HepG2 (cell line): ENCODE results near the gene LAMA5. TPM values are rescaled to one million over a fixed set of nuclear protein-coding genes. Genes with fewer than 3 reads are reported as not detected.

ENCODE experiments used
- BHLHE40 ChIP-seq: IDR thresholded peaks from 2 replicates; pipeline ENCODE4 v1.6.1; 2011; ENCODE audit warnings: low read length, improper control_type of control experiment
- CENPX ChIP-seq: sonication (generic); formaldehyde crosslinking; IDR thresholded peaks from 2 replicates; pipeline ENCODE4 v1.9.0; 2021; ENCODE audit warnings: mild to moderate bottlenecking, missing genetic modification reagents, moderate library complexity
- CHD2 ChIP-seq: IDR thresholded peaks from 2 replicates; pipeline ENCODE4 v1.6.1; 2011; ENCODE audit warnings: low read depth, low read length, improper control_type of control experiment
- DNMT1 ChIP-seq: sonication (generic); formaldehyde crosslinking; IDR thresholded peaks from 2 replicates; pipeline ENCODE4 v1.5.1; 2020; ENCODE audit warnings: mild to moderate bottlenecking, missing genetic modification reagents
- ETV6 ChIP-seq: sonication (generic); formaldehyde crosslinking; conservative IDR thresholded peaks from 2 replicates; pipeline ENCODE4 v1.4.0; 2020; ENCODE audit warnings: missing genetic modification reagents
- KLF16 ChIP-seq, 2 experiments: sonication (generic) in 1 of 2; formaldehyde crosslinking in 1 of 2; IDR thresholded peaks; 2 replicates each; pipeline versions ENCODE4 v1.6.1 to v1.8.0; 2016 to 2023; ENCODE audit warnings: missing genetic modification reagents in 2 of 2, missing compliant biosample characterization in 1 of 2
- MBNL3 ChIP-seq: fragments of 250-450 bp; sonication (Bioruptor Pico); conservative IDR thresholded peaks from 2 replicates; pipeline ENCODE4 v1.8.0; 2022; ENCODE audit warnings: mild to moderate bottlenecking, inconsistent platforms
- MYC ChIP-seq: sonication (generic); formaldehyde crosslinking; IDR thresholded peaks from 2 replicates; pipeline ENCODE4 v1.9.0; 2021; ENCODE audit warnings: missing genetic modification reagents, borderline replicate concordance
- SIN3A ChIP-seq: IDR thresholded peaks from 2 replicates; pipeline ENCODE4 v1.6.1; 2011; ENCODE audit warnings: low read depth, mild to moderate bottlenecking, control low read depth, low read length, borderline replicate concordance
- SMARCC2 ChIP-seq: fragments of 450-650 bp; IDR thresholded peaks from 2 replicates; pipeline ENCODE4 v1.6.1; 2017; ENCODE audit warnings: antibody characterized with exemption, mild to moderate bottlenecking
- TBL1XR1 ChIP-seq: fragments of 150-350 bp; IDR thresholded peaks from 2 replicates; pipeline ENCODE4 v1.6.1; 2014; ENCODE audit warnings: borderline replicate concordance, low read length; ENCODE audit not compliant: partially characterized antibody
- TRIM24 ChIP-seq: sonication (generic); formaldehyde crosslinking; IDR thresholded peaks from 2 replicates; pipeline ENCODE4 v1.8.0; 2022; ENCODE audit warnings: mild to moderate bottlenecking, missing genetic modification reagents
- ZFP90 ChIP-seq: sonication (generic); formaldehyde crosslinking; IDR thresholded peaks from 2 replicates; pipeline ENCODE4 v1.8.0; 2022; ENCODE audit warnings: missing genetic modification reagents, mild to moderate bottlenecking, inconsistent platforms, borderline replicate concordance
- ZFX ChIP-seq: sonication (generic); formaldehyde crosslinking; IDR thresholded peaks from 2 replicates; pipeline ENCODE4 v1.4.0; 2020; ENCODE audit warnings: mild to moderate bottlenecking, low read depth, missing genetic modification reagents, moderate library complexity
- ZFY ChIP-seq: sonication (generic); formaldehyde crosslinking; IDR thresholded peaks from 2 replicates; pipeline ENCODE4 v1.4.0; 2020; ENCODE audit warnings: missing genetic modification reagents
- ZNF326 ChIP-seq: sonication (generic); formaldehyde crosslinking; IDR thresholded peaks from 2 replicates; pipeline ENCODE4 v1.4.0; 2020; ENCODE audit warnings: missing genetic modification reagents, borderline replicate concordance
- ZNF468 ChIP-seq: sonication (generic); formaldehyde crosslinking; IDR thresholded peaks from 2 replicates; pipeline ENCODE4 v1.8.0; 2022; ENCODE audit warnings: mild to moderate bottlenecking, moderate library complexity, missing genetic modification reagents
- ZNF496 ChIP-seq: sonication (generic); formaldehyde crosslinking; IDR thresholded peaks from 2 replicates; pipeline ENCODE4 v1.8.1; 2023; ENCODE audit warnings: mild to moderate bottlenecking, moderate library complexity, missing genetic modification reagents; ENCODE audit not compliant: insufficient replicate concordance
- ZNF713 ChIP-seq: sonication (generic); formaldehyde crosslinking; IDR thresholded peaks from 2 replicates; pipeline ENCODE4 v1.4.0; 2020; ENCODE audit warnings: mild to moderate bottlenecking, missing genetic modification reagents
- ZNF761 ChIP-seq: sonication (generic); formaldehyde crosslinking; conservative IDR thresholded peaks from 2 replicates; pipeline ENCODE4 v1.4.0; 2020; ENCODE audit warnings: mild to moderate bottlenecking, missing genetic modification reagents
- ZNF773 ChIP-seq: sonication (generic); formaldehyde crosslinking; IDR thresholded peaks from 2 replicates; pipeline ENCODE4 v1.4.0; 2020; ENCODE audit warnings: missing genetic modification reagents, borderline replicate concordance
- ZNF839 ChIP-seq: sonication (generic); formaldehyde crosslinking; IDR thresholded peaks from 2 replicates; pipeline ENCODE4 v1.4.0; 2020; ENCODE audit warnings: missing genetic modification reagents, mild to moderate bottlenecking, borderline replicate concordance
- ZSCAN22 ChIP-seq: sonication (generic); formaldehyde crosslinking; IDR thresholded peaks from 2 replicates; pipeline ENCODE4 v1.4.0; 2020; ENCODE audit warnings: mild to moderate bottlenecking, missing genetic modification reagents
- ZSCAN30 ChIP-seq: sonication (generic); formaldehyde crosslinking; IDR thresholded peaks from 2 replicates; pipeline ENCODE4 v1.5.0; 2020; ENCODE audit warnings: mild to moderate bottlenecking, missing genetic modification reagents
- polyA plus RNA-seq, 8 experiments: library from polyadenylated mRNA; depleted of rRNA in 3 of 8; stranded (reverse) in 7 of 8; unstranded in 1 of 8; fragments of >200 nt; fragmentation: Illumina TruSeq in 4 of 8; extraction: Trizol in 4 of 8; gene quantifications; 2 replicates each; pipeline versions ENCODE4 v1.2.1 to v1.2.3, GENCODE V29; 2011 to 2016; ENCODE audit warnings: low read depth in 4 of 8, missing spikeins in 1 of 8, mixed read lengths in 1 of 8; ENCODE audit not compliant: insufficient read depth in 1 of 8
- total RNA-seq, 5 experiments: library from RNA; depleted of rRNA; stranded (reverse); fragments of >200 nt; fragmentation: Illumina TruSeq; extraction: Trizol; gene quantifications; 2 replicates each; pipeline ENCODE4 v1.2.3, GENCODE V29; 2016; ENCODE audit warnings: low read depth in 1 of 5
- TF ChIP-seq, protein P1 (sequence below): sonication (generic); formaldehyde crosslinking; IDR thresholded peaks from 2 replicates; pipeline ENCODE4 v1.5.0; 2020; ENCODE audit warnings: missing genetic modification reagents
- TF ChIP-seq, protein P2 (sequence below): sonication (generic); formaldehyde crosslinking; IDR thresholded peaks from 2 replicates; pipeline ENCODE4 v1.4.0; 2020; ENCODE audit warnings: missing genetic modification reagents, mild to moderate bottlenecking, borderline replicate concordance

LAMA5 gene
- total and polyA plus RNA-seq, 2 of the 13 experiments (the other 11 are each of a cell fraction or from before 2014, with no cell fraction given) = 21.0 to 44.7 TPM

- TF ChIP-seq, protein P1, sequence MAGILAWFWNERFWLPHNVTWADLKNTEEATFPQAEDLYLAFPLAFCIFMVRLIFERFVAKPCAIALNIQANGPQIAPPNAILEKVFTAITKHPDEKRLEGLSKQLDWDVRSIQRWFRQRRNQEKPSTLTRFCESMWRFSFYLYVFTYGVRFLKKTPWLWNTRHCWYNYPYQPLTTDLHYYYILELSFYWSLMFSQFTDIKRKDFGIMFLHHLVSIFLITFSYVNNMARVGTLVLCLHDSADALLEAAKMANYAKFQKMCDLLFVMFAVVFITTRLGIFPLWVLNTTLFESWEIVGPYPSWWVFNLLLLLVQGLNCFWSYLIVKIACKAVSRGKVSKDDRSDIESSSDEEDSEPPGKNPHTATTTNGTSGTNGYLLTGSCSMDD (CRISPR knock-in tag) = no peak
- TF ChIP-seq CHD2 (no peak), KLF16 (CRISPR knock-in tag; IDR thresholded peaks at IDR 0.05) (0 out of 4 replicates have a peak, but pooled peaks of 1 of the 2 experiments have one; percentile 28), ZFY (peak; percentile 65), ETV6 (CRISPR knock-in tag) (0 out of 2 replicates have a peak, but pooled peaks have one; percentile 38), SIN3A (no peak), ZSCAN30 (no peak), ZNF326 (CRISPR knock-in tag) (0 out of 2 replicates have a peak, but pooled peaks have one; percentile 72), MBNL3 (no peak), TRIM24 (no peak), ZNF839 (peak; percentile 28; the same call in 1 of the 2 replicates), BHLHE40 (peak; percentile 59), ZNF773 (CRISPR knock-in tag) (no peak), SMARCC2 (no peak), DNMT1 (CRISPR knock-in tag) (0 out of 2 replicates have a peak, but pooled peaks have one; percentile 3), ZFX (peak; percentile 63), ZNF468 (no peak), ZNF496 (CRISPR knock-in tag) (no peak), ZNF713 (CRISPR knock-in tag) (no peak), ZSCAN22 (CRISPR knock-in tag) (no peak), ZNF761 (0 out of 2 replicates have a peak, but pooled peaks have one; percentile 50), CENPX (CRISPR knock-in tag) (no peak), ZFP90 (CRISPR knock-in tag) (peak; percentile 89), TBL1XR1 (no peak), MYC (peak; percentile 58; the same call in 1 of the 2 replicates)
- TF ChIP-seq, protein P2, sequence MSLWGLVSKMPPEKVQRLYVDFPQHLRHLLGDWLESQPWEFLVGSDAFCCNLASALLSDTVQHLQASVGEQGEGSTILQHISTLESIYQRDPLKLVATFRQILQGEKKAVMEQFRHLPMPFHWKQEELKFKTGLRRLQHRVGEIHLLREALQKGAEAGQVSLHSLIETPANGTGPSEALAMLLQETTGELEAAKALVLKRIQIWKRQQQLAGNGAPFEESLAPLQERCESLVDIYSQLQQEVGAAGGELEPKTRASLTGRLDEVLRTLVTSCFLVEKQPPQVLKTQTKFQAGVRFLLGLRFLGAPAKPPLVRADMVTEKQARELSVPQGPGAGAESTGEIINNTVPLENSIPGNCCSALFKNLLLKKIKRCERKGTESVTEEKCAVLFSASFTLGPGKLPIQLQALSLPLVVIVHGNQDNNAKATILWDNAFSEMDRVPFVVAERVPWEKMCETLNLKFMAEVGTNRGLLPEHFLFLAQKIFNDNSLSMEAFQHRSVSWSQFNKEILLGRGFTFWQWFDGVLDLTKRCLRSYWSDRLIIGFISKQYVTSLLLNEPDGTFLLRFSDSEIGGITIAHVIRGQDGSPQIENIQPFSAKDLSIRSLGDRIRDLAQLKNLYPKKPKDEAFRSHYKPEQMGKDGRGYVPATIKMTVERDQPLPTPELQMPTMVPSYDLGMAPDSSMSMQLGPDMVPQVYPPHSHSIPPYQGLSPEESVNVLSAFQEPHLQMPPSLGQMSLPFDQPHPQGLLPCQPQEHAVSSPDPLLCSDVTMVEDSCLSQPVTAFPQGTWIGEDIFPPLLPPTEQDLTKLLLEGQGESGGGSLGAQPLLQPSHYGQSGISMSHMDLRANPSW (CRISPR knock-in tag) = no peak
Measured at GRCh38 chr20:62405108-62405980, 38.2 kb upstream of the LAMA5 start (continued).
